Mucosa of gallbladder (tissue), 1 donor: ENCODE data around the gene MISP3. TPM values are rescaled to one million over a fixed set of nuclear protein-coding genes. Genes with fewer than 3 reads are reported as not detected.

ENCODE experiments used
- DNase-seq: peaks from one replicate; pipeline ENCODE4 v3.0.0-alpha.2; 2020; ENCODE audit warnings: low spot score
- total RNA-seq: library from RNA; stranded (reverse); gene quantifications from one replicate; pipeline ENCODE4 v1.2.1, GENCODE V29; 2021
- donor health status: DM: no; HTN: no; CAD: no.

MISP3 gene
- total RNA-seq, 1 donor from 2014 or later, result 21.6 TPM

GRCh38 chr19:14080887-14081796 lies 8.6 kb downstream of the MISP3 start:
- peak; percentile 99 for DNase-seq

GRCh38 chr19:14081797-14082674 lies 9.4 kb downstream of the MISP3 start:
- DNase-seq, result no peak

GRCh38 chr19:14082675-14082960 lies 10.0 kb downstream of the MISP3 start:
- DNase-seq, result no peak

- no peak for DNase-seq
Measured at GRCh38 chr19:14085309-14085995, 12.9 kb downstream of the MISP3 start, which contains the start of gene C19orf67. Gene C19orf67, minus strand, starts transcription at chr19:14085783. Its CDS starts 156 bp downstream, at chr19:14085627.

GRCh38 chr19:14086098-14086497 lies 13.5 kb downstream of the MISP3 start:
- no peak for DNase-seq

- DNase-seq, result no peak
Measured at GRCh38 chr19:14088634-14089411, 16.2 kb downstream of the MISP3 start.

- no peak for DNase-seq
Measured at GRCh38 chr19:14089412-14089661, 16.8 kb downstream of the MISP3 start.

GRCh38 chr19:14089662-14090508 lies 17.3 kb downstream of the MISP3 start:
- DNase-seq, result peak; percentile 42

GRCh38 chr19:14090509-14091080 lies 18.0 kb downstream of the MISP3 start, which contains the start of gene SAMD1:
Gene SAMD1, minus strand, starts transcription at chr19:14090751.
- peak; percentile 92 for DNase-seq

GRCh38 chr19:14091081-14091812 lies 18.7 kb downstream of the MISP3 start:
- DNase-seq, result peak; percentile 37

- no peak for DNase-seq
Measured at GRCh38 chr19:14091813-14092462, 19.4 kb downstream of the MISP3 start.

GRCh38 chr19:14093117-14093823 lies 20.7 kb downstream of the MISP3 start:
- no peak for DNase-seq

- DNase-seq, result no peak
Measured at GRCh38 chr19:14094854-14095253, 22.3 kb downstream of the MISP3 start.

- DNase-seq, result no peak
Measured at GRCh38 chr19:14096272-14096992, 23.8 kb downstream of the MISP3 start.

- no peak for DNase-seq
Measured at GRCh38 chr19:14097532-14098151, 25.1 kb downstream of the MISP3 start.

GRCh38 chr19:14101003-14101545 lies 28.5 kb downstream of the MISP3 start:
- no peak for DNase-seq
